Measurements from ENCODE around the gene LBH. TPM values are rescaled to one million over a fixed set of nuclear protein-coding genes. Genes with fewer than 3 reads are reported as not detected.

Gene LBH
- total and polyA plus RNA-seq, 2 donors (not counting 3 experiments of a cell fraction or from before 2014, with no cell fraction given): 5.3 to 5.5 TPM

DNA sequence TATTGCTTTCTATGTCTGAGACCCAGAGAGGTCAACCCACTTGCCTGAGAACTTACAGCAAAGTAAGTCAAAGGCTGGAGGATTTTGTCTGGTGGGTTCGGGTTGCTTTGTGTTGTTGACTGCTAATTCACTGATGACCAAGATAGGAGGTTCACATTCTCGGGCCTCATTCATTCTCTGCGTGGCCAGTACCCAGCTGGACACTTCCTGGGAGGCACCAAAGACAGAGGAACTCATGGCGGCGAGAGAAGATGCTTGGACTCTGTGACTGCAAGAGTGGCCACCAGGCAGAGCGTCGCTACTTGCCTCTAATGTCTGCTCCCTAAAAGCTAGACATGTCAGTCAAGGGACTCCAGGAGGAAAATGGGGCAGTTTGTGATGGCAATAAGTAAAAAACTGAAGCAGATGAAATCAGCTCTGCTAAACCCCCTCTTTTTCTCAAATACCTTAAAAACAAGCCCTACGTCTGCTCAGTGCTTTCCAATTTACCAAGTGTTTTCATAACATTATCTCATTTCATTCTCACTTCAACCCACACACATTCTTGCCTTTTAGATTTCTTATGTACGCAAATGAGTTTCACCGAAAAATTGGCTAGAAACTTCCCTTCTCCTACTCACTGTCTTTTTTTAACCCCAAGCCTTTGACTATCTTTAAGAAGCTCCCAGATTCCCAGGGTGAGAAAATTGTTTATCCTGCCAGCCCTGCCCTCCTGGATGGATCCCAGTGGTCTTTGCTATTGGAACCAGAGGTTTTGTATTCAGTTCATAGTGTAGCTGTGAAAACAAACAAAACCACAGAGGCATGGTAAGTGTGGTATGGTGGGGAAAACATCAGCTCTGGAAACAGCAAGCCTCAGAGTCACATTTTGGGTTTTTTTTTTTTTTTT lies 4.9 kb upstream of the LBH start:
- intact Hi-C loops (cut with micrococcal nuclease): no loop called here
- Histone ChIP-seq H3K9ac (replicated peaks; ENCODE audit: extremely low read depth, insufficient read depth, low read length) (no peak overlapping the region), H3K4me2 (ENCODE audit: insufficient read depth, low read length) (no peak overlapping the region), H3K4me3 (replicated peaks in 1 of 3; ENCODE audit: insufficient read depth in 1 of 3, low read depth in 1 of 3, low read length in 3 of 3) (no peak overlapping the region), H3K4me1 (ENCODE audit: control insufficient read depth, extremely low read depth, insufficient read depth, low read length) (peaks cover 5% of the 10 kb centered on the region), H4K20me1 (replicated peaks; ENCODE audit: control insufficient read depth, extremely low read depth, insufficient read depth, low read length) (no peaks in the 10 kb centered on the region), H3K9me1 (replicated peaks; ENCODE audit: control insufficient read depth, extremely low read depth, insufficient read depth, low read length) (no peaks in the 10 kb centered on the region), H3K27me3 (ENCODE audit: control insufficient read depth in 2 of 2, insufficient read depth in 2 of 2, low read length in 2 of 2) (peaks cover 0 to 5% of the 10 kb centered on the region in 2 experiments), H2AFZ (ENCODE audit: low read depth, low read length) (no peak overlapping the region), H3K79me2 (ENCODE audit: control insufficient read depth, insufficient read depth, low read length) (no peaks in the 10 kb centered on the region), H3K27ac (ENCODE audit: insufficient read depth, low read depth, low read length) (no peak overlapping the region), H3K9me3 (replicated peaks; ENCODE audit: control insufficient read depth, insufficient read depth, low read length) (no peaks in the 10 kb centered on the region), H3K36me3 (ENCODE audit: control insufficient read depth in 2 of 2, extremely low read depth in 1 of 2, insufficient read depth in 2 of 2, low read length in 2 of 2) (no peaks in the 10 kb centered on the region)
- BruUV-seq (replicated peaks): no TSS peak
- TF ChIP-seq POLR2AphosphoS5 (IDR thresholded peaks at IDR 0.05; ENCODE audit: insufficient read depth, low read depth, low read length) (no peak), GATA2 (IDR thresholded peaks at IDR 0.05; ENCODE audit: insufficient read depth, insufficient read length, low read depth, low read length) (no peak)
- ChIA-PET CTCF (interaction anchor here (1.3 to 2.1 kb wide), 3 partner anchors 12 to 18 kb away, joined by 3 to 14 read pairs (median 6); no protein-coding TSS in a partner anchor), POLR2A (no interaction called here)
- FAIRE-seq (no peak), DNase-seq (ENCODE audit: low read depth, low spot score) (no peak)
- dilution Hi-C loops (cut with MboI; ENCODE audit: extremely low pct_ligation_motif_present, low sequenced_read_pairs): no loop called here

GRCh38 chr2:30229596-30229995 lies 1.7 kb upstream of the LBH start:
- no peak for TF ChIP-seq EZH2 (IDR thresholded peaks at IDR 0.05; ENCODE audit: borderline replicate concordance, low read depth, low read length, severe bottlenecking)
- TF ChIP-seq JUN (IDR thresholded peaks at IDR 0.05; ENCODE audit: borderline replicate concordance, insufficient read depth, insufficient read length, low read depth): no peak
- TF ChIP-seq, protein P1, sequence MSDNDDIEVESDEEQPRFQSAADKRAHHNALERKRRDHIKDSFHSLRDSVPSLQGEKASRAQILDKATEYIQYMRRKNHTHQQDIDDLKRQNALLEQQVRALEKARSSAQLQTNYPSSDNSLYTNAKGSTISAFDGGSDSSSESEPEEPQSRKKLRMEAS (IDR thresholded peaks at IDR 0.05; ENCODE audit: insufficient read depth, insufficient read length): no peak
- TF ChIP-seq GATA2 (IDR thresholded peaks at IDR 0.05; ENCODE audit: insufficient read depth, insufficient read length, low read depth, low read length): no peak
- no peak for TF ChIP-seq FOS (IDR thresholded peaks at IDR 0.05; ENCODE audit: borderline replicate concordance, insufficient read depth, low read length)
- TF ChIP-seq POLR2A (IDR thresholded peaks at IDR 0.05; ENCODE audit: low read depth, low read length): no peak
- no peak for TF ChIP-seq CTCF (IDR thresholded peaks at IDR 0.05; ENCODE audit: extremely low read depth in 1 of 2, insufficient read depth in 1 of 2, low read depth in 1 of 2, low read length in 2 of 2)
- no peak for TF ChIP-seq POLR2AphosphoS5 (IDR thresholded peaks at IDR 0.05; ENCODE audit: insufficient read depth, low read depth, low read length)
- no peak for TF ChIP-seq MYC (IDR thresholded peaks at IDR 0.05; ENCODE audit: low read depth, low read length)
- H3K4me3 ChIP-seq (replicated peaks in 1 of 3; ENCODE audit: insufficient read depth in 1 of 3, low read depth in 1 of 3, low read length in 3 of 3): no peak overlapping the region
- H3K4me2 ChIP-seq (ENCODE audit: insufficient read depth, low read length): no peak overlapping the region
- no peak overlapping the region for H2AFZ ChIP-seq (ENCODE audit: low read depth, low read length)
- H3K36me3 ChIP-seq (ENCODE audit: control insufficient read depth in 2 of 2, extremely low read depth in 1 of 2, insufficient read depth in 2 of 2, low read length in 2 of 2): no peaks in the 10 kb centered on the region
- ChIA-PET POLR2A (no interaction called here), CTCF (interaction anchor here (0.6 to 2.3 kb wide), 9 partner anchors 9 to 482 kb away, joined by 3 to 11 read pairs (median 4); partner anchors contain the start of gene YPEL5)
- dilution Hi-C loops (cut with MboI; ENCODE audit: extremely low pct_ligation_motif_present, low sequenced_read_pairs): no loop called here
- H4K20me1 ChIP-seq (replicated peaks; ENCODE audit: control insufficient read depth, extremely low read depth, insufficient read depth, low read length): no peaks in the 10 kb centered on the region
- H3K79me2 ChIP-seq (ENCODE audit: control insufficient read depth, insufficient read depth, low read length): no peaks in the 10 kb centered on the region
- no peaks in the 10 kb centered on the region for H3K9me1 ChIP-seq (replicated peaks; ENCODE audit: control insufficient read depth, extremely low read depth, insufficient read depth, low read length)
- H3K9ac ChIP-seq (replicated peaks; ENCODE audit: extremely low read depth, insufficient read depth, low read length): no peak overlapping the region
- intact Hi-C loops (cut with micrococcal nuclease): no loop called here
- no peaks in the 10 kb centered on the region for H3K9me3 ChIP-seq (replicated peaks; ENCODE audit: control insufficient read depth, insufficient read depth, low read length)
- peaks cover 9% of the 10 kb centered on the region for H3K4me1 ChIP-seq (ENCODE audit: control insufficient read depth, extremely low read depth, insufficient read depth, low read length)
- H3K27ac ChIP-seq (ENCODE audit: insufficient read depth, low read depth, low read length): no peak overlapping the region
- BruUV-seq (replicated peaks): no TSS peak
- H3K27me3 ChIP-seq (ENCODE audit: control insufficient read depth in 2 of 2, insufficient read depth in 2 of 2, low read length in 2 of 2): peaks cover 21 to 22% of the 10 kb centered on the region in 2 experiments
- no peak for FAIRE-seq
- no peak for DNase-seq (ENCODE audit: low read depth, low spot score)

Measured in endothelial cell of umbilical vein (primary cell).